ENCODE data around the gene CD44.

Gene CD44

GRCh38 chr11:35214792-35215193, 75.8 kb downstream of the CD44 start:
- Histone ChIP-seq H3K9me2 (replicated peaks; ENCODE audit: control insufficient read depth, low read length) (no peaks in the 10 kb centered on the region), H3K4me1 (ENCODE audit: control insufficient read depth, low read length) (no peaks in the 10 kb centered on the region), H3K27me3 (ENCODE audit: control insufficient read depth, low read length) (no peaks in the 10 kb centered on the region), H3K4me2 (ENCODE audit: low read length) (no peak overlapping the region), H4K20me1 (ENCODE audit: control insufficient read depth, insufficient read depth, low read depth, low read length) (no peaks in the 10 kb centered on the region), H3K9me3 (ENCODE audit: control insufficient read depth, insufficient read depth, low read length) (no peaks in the 10 kb centered on the region), H3K4me3 (ENCODE audit: low read length) (no peak overlapping the region), H3K79me2 (ENCODE audit: control insufficient read depth, low read length) (no peaks in the 10 kb centered on the region), H3F3A (ENCODE audit: control insufficient read depth, insufficient read depth) (no peaks in the 10 kb centered on the region), H3K36me3 (ENCODE audit: control insufficient read depth, low read length) (no peaks in the 10 kb centered on the region), H3K27ac (ENCODE audit: low read depth, low read length) (no peak overlapping the region)
- TF ChIP-seq EZH2phosphoT487 (IDR thresholded peaks at IDR 0.05; ENCODE audit: borderline replicate concordance, low read length): no peak
- TF ChIP-seq, protein P1, sequence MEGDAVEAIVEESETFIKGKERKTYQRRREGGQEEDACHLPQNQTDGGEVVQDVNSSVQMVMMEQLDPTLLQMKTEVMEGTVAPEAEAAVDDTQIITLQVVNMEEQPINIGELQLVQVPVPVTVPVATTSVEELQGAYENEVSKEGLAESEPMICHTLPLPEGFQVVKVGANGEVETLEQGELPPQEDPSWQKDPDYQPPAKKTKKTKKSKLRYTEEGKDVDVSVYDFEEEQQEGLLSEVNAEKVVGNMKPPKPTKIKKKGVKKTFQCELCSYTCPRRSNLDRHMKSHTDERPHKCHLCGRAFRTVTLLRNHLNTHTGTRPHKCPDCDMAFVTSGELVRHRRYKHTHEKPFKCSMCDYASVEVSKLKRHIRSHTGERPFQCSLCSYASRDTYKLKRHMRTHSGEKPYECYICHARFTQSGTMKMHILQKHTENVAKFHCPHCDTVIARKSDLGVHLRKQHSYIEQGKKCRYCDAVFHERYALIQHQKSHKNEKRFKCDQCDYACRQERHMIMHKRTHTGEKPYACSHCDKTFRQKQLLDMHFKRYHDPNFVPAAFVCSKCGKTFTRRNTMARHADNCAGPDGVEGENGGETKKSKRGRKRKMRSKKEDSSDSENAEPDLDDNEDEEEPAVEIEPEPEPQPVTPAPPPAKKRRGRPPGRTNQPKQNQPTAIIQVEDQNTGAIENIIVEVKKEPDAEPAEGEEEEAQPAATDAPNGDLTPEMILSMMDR (IDR thresholded peaks at IDR 0.05; ENCODE audit: low read depth, low read length, poor library complexity, severe bottlenecking): no peak

- no peak overlapping the region for H3K27ac ChIP-seq (ENCODE audit: low read depth, low read length)
- H3K79me2 ChIP-seq (ENCODE audit: control insufficient read depth, low read length): no peaks in the 10 kb centered on the region
- H3K4me3 ChIP-seq (ENCODE audit: low read length): no peak overlapping the region
- H3K4me1 ChIP-seq (ENCODE audit: control insufficient read depth, low read length): no peaks in the 10 kb centered on the region
- H3K36me3 ChIP-seq (ENCODE audit: control insufficient read depth, low read length): no peaks in the 10 kb centered on the region
- TF ChIP-seq, protein P1 (IDR thresholded peaks at IDR 0.05; ENCODE audit: low read depth, low read length, poor library complexity, severe bottlenecking): no peak
- TF ChIP-seq EZH2phosphoT487 (IDR thresholded peaks at IDR 0.05; ENCODE audit: borderline replicate concordance, low read length): no peak
- H3K9me2 ChIP-seq (replicated peaks; ENCODE audit: control insufficient read depth, low read length): no peaks in the 10 kb centered on the region
- H4K20me1 ChIP-seq (ENCODE audit: control insufficient read depth, insufficient read depth, low read depth, low read length): no peaks in the 10 kb centered on the region
- no peaks in the 10 kb centered on the region for H3K27me3 ChIP-seq (ENCODE audit: control insufficient read depth, low read length)
- no peaks in the 10 kb centered on the region for H3K9me3 ChIP-seq (ENCODE audit: control insufficient read depth, insufficient read depth, low read length)
- no peaks in the 10 kb centered on the region for H3F3A ChIP-seq (ENCODE audit: control insufficient read depth, insufficient read depth)
- H3K4me2 ChIP-seq (ENCODE audit: low read length): no peak overlapping the region
These were observed 77.0 kb downstream of the CD44 start for GRCh38 chr11:35215945-35216344.

DNA sequence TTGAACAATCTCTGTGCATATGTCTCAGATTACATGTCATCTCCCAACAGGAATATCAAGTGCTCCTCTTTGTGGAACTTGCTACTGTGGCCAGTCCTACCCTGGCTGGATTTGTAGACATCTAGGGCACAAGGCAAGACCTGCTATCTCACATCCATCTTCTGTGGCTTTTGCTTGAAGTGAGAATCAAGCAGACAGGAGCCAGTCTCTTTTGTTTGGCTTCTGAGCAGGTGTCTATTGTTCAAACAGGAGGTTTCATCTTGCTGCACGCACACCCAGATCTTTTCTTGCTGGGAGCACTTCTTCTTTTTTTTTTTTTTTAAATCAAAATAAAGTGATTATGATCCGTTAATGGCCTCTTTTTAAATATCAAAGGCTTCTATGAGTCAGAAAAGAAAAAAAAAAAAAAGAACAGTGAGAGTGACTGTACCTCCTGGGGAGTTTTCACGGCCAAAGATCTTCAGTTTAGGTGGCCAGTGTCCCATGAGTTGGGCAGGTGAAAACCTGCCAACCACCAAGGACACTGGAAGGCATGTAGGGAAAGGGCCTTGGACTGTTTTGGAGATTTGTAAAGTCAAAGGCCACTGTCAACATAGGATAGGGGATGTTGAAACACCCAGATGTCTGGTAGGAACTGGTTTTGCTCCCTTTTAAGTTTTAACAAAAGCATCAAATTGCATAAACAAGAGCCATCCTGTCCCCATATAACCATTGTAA, 78.1 kb downstream of the CD44 start:
- Histone ChIP-seq H4K20me1 (ENCODE audit: control insufficient read depth, insufficient read depth, low read depth, low read length) (no peaks in the 10 kb centered on the region), H3F3A (ENCODE audit: control insufficient read depth, insufficient read depth) (no peaks in the 10 kb centered on the region), H3K4me3 (ENCODE audit: low read length) (no peak overlapping the region), H3K36me3 (ENCODE audit: control insufficient read depth, low read length) (no peaks in the 10 kb centered on the region), H3K27me3 (ENCODE audit: control insufficient read depth, low read length) (no peaks in the 10 kb centered on the region), H3K9me2 (replicated peaks; ENCODE audit: control insufficient read depth, low read length) (no peaks in the 10 kb centered on the region), H3K27ac (ENCODE audit: low read depth, low read length) (no peak overlapping the region), H3K4me1 (ENCODE audit: control insufficient read depth, low read length) (no peaks in the 10 kb centered on the region), H3K4me2 (ENCODE audit: low read length) (no peak overlapping the region), H3K9me3 (ENCODE audit: control insufficient read depth, insufficient read depth, low read length) (no peaks in the 10 kb centered on the region), H3K79me2 (ENCODE audit: control insufficient read depth, low read length) (no peaks in the 10 kb centered on the region)
- TF ChIP-seq EZH2phosphoT487 (IDR thresholded peaks at IDR 0.05; ENCODE audit: borderline replicate concordance, low read length): no peak
- TF ChIP-seq, protein P1 (IDR thresholded peaks at IDR 0.05; ENCODE audit: low read depth, low read length, poor library complexity, severe bottlenecking): no peak
